SU-DHL-6 (cell line): Measurements from ENCODE around the gene SERPINA7.

Experiments
- H2AFZ ChIP-seq: fragments of 200-600 bp; sonication (generic); 2 replicates; pipeline ENCODE4 v1.6.1; 2014; ENCODE audit warnings: low read depth, mild to moderate bottlenecking, moderate library complexity, mixed read lengths, antibody characterized with exemption, low read length; ENCODE audit not compliant: severe bottlenecking
- H3F3A ChIP-seq: fragments of 200-600 bp; shearing (Covaris generic); 2 replicates; pipeline ENCODE4 v1.6.0; 2016; ENCODE audit warnings: antibody characterized with exemption, mild to moderate bottlenecking; ENCODE audit not compliant: insufficient read depth
- H3K27ac ChIP-seq: fragments of 200-600 bp; sonication (generic); 2 replicates; pipeline ENCODE4 v1.5.1; 2016; ENCODE audit warnings: low read depth, mild to moderate bottlenecking, low read length, moderate library complexity, mixed read lengths
- H3K27me3 ChIP-seq: fragments of 200-600 bp; sonication (generic), shearing (Covaris generic); 2 replicates; pipeline ENCODE4 v1.6.0; 2014; ENCODE audit warnings: mild to moderate bottlenecking, low read length
- H3K36me3 ChIP-seq: fragments of 200-600 bp; sonication (generic); 2 replicates; pipeline ENCODE4 v1.6.1; 2014; ENCODE audit warnings: mild to moderate bottlenecking, low read length, mixed read lengths
- H3K4me2 ChIP-seq: fragments of 300-600, 200-600 bp; shearing (Covaris generic), sonication (generic); 2 replicates; pipeline ENCODE4 v1.6.0; 2014; ENCODE audit warnings: low read length, low read depth, mild to moderate bottlenecking; ENCODE audit not compliant: poor library complexity, severe bottlenecking
- H3K4me3 ChIP-seq: fragments of 200-600 bp; sonication (generic); 2 replicates; pipeline ENCODE4 v1.5.1; 2014; ENCODE audit warnings: antibody characterized with exemption, low read length, mild to moderate bottlenecking, mixed read lengths; ENCODE audit not compliant: insufficient read depth, poor library complexity, severe bottlenecking
- H3K79me2 ChIP-seq: fragments of 200-600 bp; sonication (generic); 2 replicates; pipeline ENCODE4 v1.6.1; 2014; ENCODE audit warnings: mild to moderate bottlenecking, low read length, moderate library complexity; ENCODE audit not compliant: insufficient read depth
- H3K9ac ChIP-seq: fragments of 200-600 bp; sonication (generic); 2 replicates; pipeline ENCODE4 v1.7.0; 2014; ENCODE audit warnings: mild to moderate bottlenecking, low read length
- H3K9me2 ChIP-seq: fragments of 200-600 bp; sonication (generic); replicated peaks from 2 replicates; pipeline ENCODE4 v1.6.1; 2014; ENCODE audit warnings: low read length; ENCODE audit not compliant: insufficient read depth
- H3K9me3 ChIP-seq: fragments of 200-600 bp; sonication (generic); 2 replicates; pipeline ENCODE4 v1.6.1; 2014; ENCODE audit warnings: low read length, mixed read lengths; ENCODE audit not compliant: insufficient read depth
- H4K20me1 ChIP-seq: fragments of 200-600 bp; sonication (generic); 2 replicates; pipeline ENCODE4 v1.6.1; 2014; ENCODE audit warnings: low read depth, mild to moderate bottlenecking, antibody characterized with exemption, low read length, moderate library complexity, mixed read lengths
- CTCF ChIP-seq: fragments of 200-600 bp; sonication (generic); IDR thresholded peaks from one replicate; pipeline ENCODE4 v1.5.1; 2017; ENCODE audit warnings: antibody characterized with exemption, mild to moderate bottlenecking, low read length, moderate library complexity; ENCODE audit not compliant: insufficient read depth, poor library complexity, severe bottlenecking
- EZH2phosphoT487 ChIP-seq: fragments of 200-600 bp; sonication (generic), shearing (Covaris generic); conservative IDR thresholded peaks from 2 replicates; pipeline ENCODE4 v1.6.1; 2018; ENCODE audit warnings: mild to moderate bottlenecking, antibody characterized with exemption, low read length, moderate library complexity, mixed read lengths

The SERPINA7 gene

DNA sequence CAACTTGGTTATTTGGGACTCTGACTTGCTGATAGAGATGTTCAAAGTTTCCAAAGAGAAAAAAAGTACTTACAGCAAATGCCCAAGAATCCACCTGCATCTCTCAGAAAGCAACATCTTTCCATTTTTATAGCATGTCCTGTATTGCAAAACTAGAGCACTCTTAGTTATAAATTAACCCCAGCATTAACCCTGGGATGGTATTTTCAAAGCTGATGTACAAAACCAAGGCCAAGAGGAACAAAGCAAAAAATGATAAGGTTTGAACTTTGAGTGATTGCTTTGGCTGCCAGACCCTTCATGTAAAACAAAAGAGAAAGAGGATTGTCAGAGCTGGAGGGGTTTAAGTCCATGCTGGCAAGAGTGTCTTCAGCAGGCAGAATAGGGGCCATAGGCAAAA is at the start of gene SERPINA7:
Gene SERPINA7 (minus strand): TSS at position 103 of the 400 bp plus-strand sequence. CDS start 1,669 bp downstream, outside the sequence.
- Histone ChIP-seq H3K4me2 (no peak within 1 kb of the TSS), H3K4me3 (no peak within 1 kb of the TSS), H3K27ac (no peak within 1 kb of the TSS), H4K20me1 (no peaks in the 10 kb centered on the region), H3K27me3 (no peaks in the 10 kb centered on the region), H3K36me3 (no peaks in the 10 kb centered on the region), H3K9me2 (no peaks in the 10 kb centered on the region), H3K9me3 (no peaks in the 10 kb centered on the region), H3K79me2 (no peaks in the 10 kb centered on the region), H3K9ac (no peak within 1 kb of the TSS), H3F3A (no peaks in the 10 kb centered on the region), H2AFZ (no peak within 1 kb of the TSS)
- TF ChIP-seq EZH2phosphoT487 = no peak
- TF ChIP-seq CTCF = no peak

DNA sequence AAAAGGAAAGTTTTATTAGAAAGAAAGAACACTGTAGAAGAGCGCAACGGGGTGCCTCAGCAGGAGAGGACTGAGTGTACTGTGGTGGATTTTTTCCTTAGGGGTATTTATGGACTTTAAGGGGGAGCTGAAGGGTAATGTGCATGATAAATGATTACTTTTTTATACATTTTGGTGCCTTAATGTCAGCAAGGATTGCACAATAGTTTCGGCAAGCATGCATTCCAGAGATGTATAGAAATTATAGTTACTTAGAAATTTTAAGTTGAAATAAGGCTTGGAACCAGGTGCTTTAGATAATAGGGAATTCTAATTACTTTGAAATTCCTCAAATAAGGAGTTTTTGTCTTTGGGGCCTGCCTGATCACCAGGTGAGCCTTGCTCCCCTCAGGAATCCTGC is 30.5 kb upstream of the SERPINA7 start:
- Histone ChIP-seq H3K4me2 (no peak overlapping the region), H3K9me3 (no peaks in the 10 kb centered on the region), H3K27me3 (no peaks in the 10 kb centered on the region), H2AFZ (no peak overlapping the region), H3K27ac (no peak overlapping the region), H3K36me3 (no peaks in the 10 kb centered on the region), H3K9me2 (no peaks in the 10 kb centered on the region), H3F3A (no peaks in the 10 kb centered on the region), H3K9ac (no peak overlapping the region), H4K20me1 (no peaks in the 10 kb centered on the region), H3K4me3 (no peak overlapping the region), H3K79me2 (no peaks in the 10 kb centered on the region)
- TF ChIP-seq EZH2phosphoT487 (no peak), CTCF (no peak)

DNA sequence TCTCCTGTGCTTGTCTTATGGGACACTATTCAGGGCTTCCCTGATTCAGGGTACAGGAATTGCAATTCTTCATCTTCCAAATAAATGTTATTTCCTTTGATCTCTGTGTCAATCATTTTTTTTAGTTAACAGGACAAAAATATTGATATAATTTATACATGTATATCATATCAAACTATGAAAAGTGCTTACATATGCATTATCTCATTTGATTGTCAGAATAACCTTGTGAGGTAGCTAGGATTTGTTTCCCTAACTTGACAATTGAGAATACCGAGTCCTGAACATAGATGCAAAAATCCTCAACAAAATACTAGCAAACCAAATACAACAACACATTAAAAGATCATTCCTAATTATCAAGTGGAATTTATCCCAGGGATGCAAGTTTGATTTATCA is 11.5 kb upstream of the SERPINA7 start:
- Histone ChIP-seq H2AFZ (no peak overlapping the region), H3K27ac (no peak overlapping the region), H3K9me3 (no peaks in the 10 kb centered on the region), H3K4me2 (no peak overlapping the region), H3K36me3 (no peaks in the 10 kb centered on the region), H4K20me1 (no peaks in the 10 kb centered on the region), H3F3A (no peaks in the 10 kb centered on the region), H3K79me2 (no peaks in the 10 kb centered on the region), H3K9me2 (no peaks in the 10 kb centered on the region), H3K27me3 (no peaks in the 10 kb centered on the region), H3K4me3 (no peak overlapping the region), H3K9ac (no peak overlapping the region)
- TF ChIP-seq EZH2phosphoT487 (no peak), CTCF (no peak)
